ENCODE results near the gene SPECC1.
"Not testable (repeated sequence)": the region's sequence is repeated elsewhere in the genome, so short reads cannot be mapped to it uniquely, and the experiment has no call there.

Gene SPECC1

DNA sequence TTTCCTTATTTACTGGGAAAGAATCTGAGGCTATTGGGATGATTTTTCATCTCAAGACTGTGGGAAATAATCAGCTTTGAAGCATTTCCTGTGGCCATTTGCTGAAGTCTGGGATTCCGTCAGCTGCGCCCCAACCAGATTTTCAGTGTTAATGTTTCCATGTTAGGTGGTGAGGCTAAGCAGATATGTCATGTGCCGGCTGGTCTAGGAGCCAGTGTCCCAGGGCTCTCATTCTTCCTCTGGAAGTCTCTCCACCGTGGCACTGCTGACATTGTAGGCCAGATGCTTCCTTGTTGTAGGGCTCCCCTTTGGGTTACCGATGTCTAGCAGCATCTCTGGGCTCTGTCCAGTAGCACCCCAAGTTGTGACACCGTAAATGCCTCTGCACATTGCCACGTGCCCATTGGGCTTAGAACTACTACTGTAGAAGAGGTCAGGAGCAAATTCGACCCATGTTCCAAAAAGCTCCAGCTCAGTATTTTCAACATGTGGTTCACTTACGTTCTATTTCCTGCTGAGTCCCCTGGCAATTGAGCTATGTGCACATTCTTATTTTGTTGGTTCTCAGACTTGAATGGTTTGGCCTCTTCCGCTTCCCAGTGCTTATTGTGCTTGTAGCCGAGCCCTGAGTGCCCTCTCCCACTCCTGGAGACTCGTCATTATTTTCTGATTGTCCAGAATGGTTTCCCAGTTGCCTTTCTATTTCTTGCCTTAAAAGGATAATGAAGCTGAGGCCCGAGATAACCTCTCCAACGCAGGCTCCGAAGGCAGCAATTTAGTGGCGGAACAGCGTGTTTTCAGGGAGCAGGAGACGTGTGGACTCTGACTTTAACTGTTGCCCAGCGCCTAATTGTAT, 82.2 kb downstream of the SPECC1 start:
- no peak overlapping the region for H3K4me3 ChIP-seq (ENCODE audit: low read depth, low read length)

DNA sequence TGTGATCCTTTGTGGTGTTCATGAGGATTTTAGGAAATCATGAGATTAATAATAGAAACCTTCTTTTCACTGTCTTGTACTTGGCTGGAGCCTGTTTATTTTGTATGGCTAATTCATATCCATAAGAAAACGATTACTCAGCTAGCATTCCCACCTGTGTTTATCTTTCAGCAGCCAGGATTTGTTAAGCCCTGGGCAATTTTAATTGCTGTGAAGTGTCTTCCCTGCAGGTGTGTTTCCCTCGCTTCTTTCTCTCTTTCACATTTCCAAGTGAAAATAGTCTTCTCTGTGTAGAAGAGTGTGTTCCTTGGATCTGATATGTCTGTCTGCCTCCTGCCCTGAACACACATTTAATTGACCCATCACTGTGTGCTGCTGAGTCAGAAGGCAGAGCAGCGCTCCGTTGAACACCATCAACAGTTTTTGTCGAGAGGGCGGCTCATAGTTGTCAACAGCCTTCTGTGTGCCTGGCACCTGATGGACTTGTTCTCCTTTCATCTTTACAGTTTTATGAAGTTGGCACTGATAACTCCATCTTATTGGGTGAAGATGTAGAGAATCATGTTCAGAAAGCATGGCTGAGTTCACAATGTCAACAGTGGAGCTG, 83.2 kb downstream of the SPECC1 start:
- H3K4me3 ChIP-seq (ENCODE audit: low read depth, low read length), result no peak overlapping the region

DNA sequence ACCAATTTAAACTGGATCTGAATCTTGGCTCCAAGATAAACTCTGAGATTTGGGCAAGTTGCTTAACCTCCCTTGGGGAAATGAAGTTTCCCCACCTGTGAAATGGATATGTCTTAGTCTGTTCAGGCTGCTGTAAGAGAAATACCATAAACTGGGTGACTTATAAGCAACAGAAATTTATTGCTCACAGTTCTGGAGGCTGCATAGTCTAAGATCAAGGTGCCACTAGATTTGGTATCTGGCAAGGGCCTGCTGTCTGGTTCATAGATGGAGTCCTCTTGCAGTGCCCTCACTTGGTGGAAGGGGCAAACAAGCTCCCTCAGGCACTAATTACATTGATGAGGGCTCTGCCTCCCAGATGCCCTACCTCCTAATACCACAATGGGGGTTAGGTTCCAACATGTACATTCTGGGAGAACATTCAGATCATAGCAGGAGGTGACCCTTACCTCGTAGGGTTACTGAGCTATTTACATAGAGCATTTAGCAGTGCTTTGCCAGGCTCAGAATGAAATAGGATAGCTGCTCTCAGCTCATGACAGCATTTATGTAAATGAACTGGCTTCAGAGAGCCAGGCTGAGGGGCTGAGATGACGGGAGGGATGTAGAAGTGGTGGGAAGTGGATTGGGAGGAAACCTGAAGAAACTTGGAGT, 83.9 kb downstream of the SPECC1 start:
- no peak overlapping the region for H3K4me3 ChIP-seq (ENCODE audit: low read depth, low read length)

DNA sequence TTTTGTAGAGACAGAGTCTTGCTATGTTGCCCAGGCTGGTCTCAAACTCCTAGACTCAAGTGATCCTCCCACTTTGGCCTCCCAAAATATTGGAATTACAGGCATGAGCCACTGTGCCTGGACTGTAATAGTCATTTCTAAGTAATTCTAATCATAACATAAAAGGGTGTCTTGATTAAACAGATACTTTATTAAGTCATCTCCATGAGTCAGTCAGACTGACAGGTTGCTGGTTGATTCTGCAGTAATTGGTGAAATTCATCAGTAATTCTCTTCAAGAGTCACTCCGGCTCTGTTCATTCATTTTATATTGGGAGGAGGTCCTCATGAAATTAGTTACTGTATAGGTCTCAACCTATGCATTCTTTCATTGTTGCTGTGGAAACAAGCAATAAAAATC, 85.6 kb downstream of the SPECC1 start:
- no peak overlapping the region for H3K4me3 ChIP-seq (ENCODE audit: low read depth, low read length)

DNA sequence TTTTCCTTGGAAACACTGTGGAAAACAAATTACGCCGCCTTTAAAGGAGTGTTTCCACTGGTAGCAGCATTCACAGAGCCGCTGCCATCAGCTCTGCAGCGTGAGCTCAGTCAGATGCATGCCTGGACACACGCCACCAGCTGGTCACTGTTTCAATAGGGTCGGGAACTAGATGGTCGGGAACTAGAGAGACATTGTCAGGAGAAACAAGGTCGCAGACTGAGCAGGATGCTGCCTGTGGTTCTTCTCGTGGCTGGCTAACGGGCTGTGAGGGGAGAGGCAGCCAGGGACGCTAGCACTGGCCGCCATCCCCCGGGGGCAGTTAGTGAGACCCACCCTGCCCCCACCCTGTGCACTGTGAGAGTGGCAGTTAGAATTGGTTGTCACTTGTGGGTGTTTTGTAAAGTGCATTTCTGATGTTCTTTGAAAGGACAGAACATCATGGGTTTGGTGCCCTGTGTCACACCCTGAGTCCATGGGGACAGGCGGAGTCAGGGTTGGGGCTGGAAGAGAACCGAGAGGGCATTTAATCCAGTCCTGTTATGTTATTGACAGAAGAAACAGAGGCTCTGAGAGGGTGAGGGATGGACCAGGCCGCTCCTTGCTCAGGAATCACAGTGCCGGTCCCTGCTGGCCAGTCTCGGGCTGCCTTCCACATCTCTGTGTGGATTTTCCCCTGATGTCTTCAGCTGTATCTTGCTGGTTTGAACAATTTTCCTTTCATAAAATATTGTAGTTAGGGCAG, 86.3 kb downstream of the SPECC1 start:
- no peak overlapping the region for H3K4me3 ChIP-seq (ENCODE audit: low read depth, low read length)

DNA sequence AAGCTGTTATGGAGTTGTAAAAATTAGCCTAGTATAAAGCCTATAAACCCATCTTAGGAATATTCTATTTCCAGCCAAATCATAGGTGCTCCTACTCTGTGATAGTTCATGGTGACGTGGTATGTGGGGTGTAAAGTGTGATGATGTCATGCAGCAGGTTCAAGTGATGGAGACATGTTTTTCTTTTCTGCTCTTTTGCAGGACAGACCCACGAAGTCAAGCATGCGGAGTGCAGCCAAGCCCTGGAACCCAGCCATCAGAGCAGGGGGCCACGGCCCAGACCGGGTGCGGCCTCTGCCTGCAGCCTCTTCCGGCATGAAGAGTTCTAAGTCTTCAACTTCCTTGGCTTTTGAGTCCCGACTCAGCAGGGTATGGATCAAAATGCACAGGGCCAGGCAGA, 87.3 kb downstream of the SPECC1 start:
- no peak overlapping the region for H3K4me3 ChIP-seq (ENCODE audit: low read depth, low read length)

DNA sequence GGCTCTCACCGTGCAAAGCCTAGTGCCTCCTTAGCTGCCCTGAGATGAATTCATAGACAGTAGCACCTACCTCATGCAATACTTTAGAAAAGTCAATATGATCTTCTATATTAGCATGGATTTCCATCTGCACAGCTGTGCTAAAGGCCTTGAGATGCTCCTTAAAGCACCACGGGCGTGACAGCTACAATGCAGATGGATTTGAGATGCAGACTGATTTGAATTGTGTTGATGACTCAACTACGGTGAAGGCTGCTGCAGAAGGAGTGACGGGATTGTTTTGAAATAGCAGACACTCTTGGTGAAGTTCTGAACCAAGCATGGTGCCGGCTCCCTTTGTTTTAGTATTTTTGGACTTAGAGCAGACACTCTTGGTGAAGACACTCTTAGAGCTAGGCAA, 88.2 kb downstream of the SPECC1 start:
- no peak overlapping the region for H3K4me3 ChIP-seq (ENCODE audit: low read depth, low read length)

DNA sequence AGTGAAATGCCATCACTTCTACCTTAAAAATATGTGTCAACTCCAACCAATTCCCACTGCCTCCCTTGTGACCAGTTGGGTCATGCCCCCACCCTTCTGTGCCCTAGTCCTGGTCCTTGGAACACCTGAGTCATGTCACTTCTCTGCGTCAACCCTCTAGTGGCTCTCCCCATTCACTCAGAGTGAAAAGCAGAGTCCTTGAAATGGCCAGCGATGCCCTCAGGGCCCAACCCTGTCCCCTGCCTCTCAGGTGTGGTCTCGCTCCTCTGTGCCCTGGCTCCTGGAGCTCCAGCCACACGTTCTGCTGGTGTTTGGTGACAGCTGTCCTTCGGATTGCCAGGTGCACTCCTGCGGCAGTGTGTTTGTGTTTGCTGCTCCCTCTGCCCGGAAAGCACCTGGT, 89.2 kb downstream of the SPECC1 start:
- no peak overlapping the region for H3K4me3 ChIP-seq (ENCODE audit: low read depth, low read length)

DNA sequence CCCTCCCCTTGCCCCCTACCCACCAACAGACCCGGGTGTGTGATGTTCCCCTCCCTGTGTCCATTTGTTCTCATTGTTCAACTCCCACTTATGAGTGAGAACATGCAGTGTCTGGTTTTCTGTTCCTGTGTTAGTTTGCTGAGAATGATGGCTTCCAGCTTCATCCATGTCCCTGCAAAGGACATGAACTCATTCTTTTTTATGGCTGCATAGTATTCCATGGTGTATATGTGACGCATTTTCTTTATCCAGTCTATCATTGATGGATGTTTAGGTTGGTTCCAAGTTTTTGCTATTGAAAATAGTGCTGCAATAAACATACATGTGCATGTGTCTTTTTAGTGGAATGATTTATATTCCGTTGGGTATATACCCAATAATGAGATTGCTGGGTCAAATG, 91.6 kb downstream of the SPECC1 start:
- H3K4me3 ChIP-seq (ENCODE audit: low read depth, low read length), result not testable (repeated sequence)

DNA sequence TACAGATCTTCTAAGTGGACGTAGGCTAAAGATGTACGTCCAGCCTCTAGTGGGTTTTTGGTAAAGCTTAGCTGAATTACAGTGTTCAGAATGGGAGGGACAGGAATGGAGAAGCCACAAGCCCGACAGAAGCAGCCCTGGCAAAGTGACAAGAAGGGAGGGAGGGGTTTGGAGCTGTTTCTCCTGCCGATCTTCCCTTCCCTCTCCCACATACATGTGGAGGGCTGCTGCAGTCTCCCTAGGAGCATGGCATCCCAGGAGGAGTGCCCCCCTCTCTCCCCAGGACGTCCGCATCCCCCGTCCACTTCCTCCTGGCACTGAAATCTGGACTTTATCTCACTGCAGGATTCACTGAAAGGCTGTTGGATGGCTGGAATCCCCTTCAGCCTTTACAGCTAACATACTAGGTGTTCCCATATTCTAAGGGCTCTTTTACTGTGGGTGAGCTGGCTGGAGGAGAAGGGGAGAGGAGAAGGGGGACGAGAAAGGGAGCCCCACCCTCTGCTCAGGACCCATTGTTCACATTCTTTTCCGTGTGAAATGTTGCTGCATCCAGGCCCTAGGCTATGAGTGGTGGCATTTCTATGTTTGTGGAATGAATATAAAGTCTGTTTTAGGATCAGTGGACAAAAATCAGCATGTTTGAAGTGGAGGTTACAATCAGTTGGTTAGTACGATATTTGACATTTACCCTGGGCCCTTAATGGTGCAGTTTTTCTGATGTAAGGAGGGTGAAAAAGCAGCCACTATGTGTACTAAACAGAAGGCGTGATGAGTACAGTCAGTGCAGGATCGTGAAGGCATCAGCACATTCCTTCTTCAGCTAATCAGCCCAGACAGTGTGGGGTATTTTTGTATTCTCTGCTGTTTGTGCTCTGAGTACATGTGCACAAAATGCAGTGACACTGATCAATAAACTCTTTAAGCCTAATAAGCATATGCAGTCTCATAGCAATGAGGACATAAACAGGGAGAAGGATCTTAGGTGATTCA, 94.6 kb downstream of the SPECC1 start:
- H3K4me3 ChIP-seq (ENCODE audit: low read depth, low read length), result no peak overlapping the region

DNA sequence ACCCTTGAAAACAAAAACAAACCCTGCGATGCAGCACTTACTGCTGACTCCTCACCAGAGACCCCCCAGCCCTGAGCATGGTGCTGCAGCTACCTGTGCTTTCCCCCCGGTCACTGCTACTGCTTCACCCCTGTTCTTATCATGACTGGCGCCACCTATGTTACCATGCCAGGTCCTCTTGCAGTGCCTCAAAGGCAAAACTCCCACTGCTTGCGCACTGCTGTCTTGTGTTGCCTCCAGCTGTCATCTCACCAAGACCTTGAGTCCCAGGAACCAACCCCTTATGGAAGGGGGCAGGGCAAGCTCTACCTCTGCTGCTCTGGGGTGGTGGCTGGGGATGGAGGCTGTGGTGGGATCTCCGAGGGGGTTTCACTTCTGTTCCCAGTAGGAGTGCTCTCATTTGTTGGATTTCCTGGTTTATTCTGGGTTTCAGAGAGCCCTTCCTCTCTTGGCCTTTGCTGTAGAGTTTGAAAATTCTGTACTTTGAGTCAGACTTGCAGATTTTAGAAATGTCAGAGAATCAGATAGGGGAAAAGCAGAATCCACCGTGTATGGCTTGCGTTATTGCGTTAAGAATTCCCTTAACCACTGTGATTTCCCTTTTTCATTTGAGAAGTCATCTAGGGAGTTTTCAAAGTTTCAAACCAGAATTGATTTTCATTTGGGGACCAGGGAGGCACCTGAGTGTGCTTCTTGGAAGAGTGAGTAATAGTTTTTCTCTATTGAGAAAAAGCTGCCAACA, 96.6 kb downstream of the SPECC1 start:
- H3K4me3 ChIP-seq (ENCODE audit: low read depth, low read length), result no peak overlapping the region

DNA sequence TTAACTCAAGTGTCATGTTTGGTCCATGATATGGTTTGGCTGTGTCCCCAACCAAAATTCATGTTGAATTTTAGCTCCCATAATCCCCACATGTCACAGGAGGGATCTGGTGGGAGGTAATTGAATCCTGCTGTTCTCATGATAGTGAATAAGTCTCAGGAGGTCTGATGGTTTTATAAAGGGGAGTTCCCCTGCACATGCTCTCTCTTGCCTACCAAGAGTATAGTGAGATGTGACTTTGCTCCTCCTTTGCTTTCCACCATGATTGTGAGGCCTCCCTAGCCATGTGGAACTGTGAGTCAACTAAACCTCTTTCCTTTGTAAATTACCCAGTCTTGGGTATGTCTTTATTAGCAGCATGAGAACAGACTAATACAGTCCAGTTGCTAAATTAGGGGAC, 97.3 kb downstream of the SPECC1 start:
- H3K4me3 ChIP-seq (ENCODE audit: low read depth, low read length), result not testable (repeated sequence)

DNA sequence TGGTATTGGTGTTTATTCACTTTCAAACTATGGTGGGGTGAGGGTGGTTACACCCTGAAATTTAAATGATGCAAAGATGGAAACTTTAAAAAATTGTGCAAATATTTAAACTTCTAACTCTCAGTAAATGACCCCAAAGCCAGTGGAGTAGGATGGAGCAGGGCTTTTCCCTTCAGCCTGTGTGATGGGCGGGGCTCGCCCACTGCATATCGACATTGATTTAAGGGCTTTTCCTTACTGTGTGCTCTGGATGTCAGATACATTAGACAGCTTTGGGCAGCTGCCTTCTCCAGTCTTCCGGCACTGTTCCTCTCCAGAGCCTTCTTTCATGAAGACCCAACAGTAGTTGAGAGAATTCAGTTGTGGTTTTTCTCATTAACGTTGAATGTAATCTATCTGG, 99.9 kb downstream of the SPECC1 start:
- no peak overlapping the region for H3K4me3 ChIP-seq (ENCODE audit: low read depth, low read length)

DNA sequence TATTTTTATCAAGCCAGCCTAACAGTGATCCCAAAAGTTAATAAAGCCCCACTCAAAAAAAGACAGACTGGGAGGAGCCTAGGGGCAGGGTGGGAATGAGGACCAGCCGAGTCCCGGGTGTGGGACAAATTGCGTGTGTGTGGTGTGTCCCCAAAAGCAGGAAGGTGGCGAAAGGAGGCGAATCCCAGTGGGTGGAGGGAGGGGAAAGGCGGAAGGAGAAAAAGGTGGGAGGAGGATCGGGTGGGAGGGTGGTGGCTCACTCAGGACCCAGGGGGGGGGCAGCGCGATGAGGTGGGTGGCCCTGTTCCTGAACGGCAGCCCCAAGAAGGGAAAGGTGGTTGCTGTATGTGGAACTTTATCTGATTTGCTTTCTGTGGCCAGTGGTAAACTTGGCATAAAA, 102.4 kb downstream of the SPECC1 start:
- no peak overlapping the region for H3K4me3 ChIP-seq (ENCODE audit: low read depth, low read length)

DNA sequence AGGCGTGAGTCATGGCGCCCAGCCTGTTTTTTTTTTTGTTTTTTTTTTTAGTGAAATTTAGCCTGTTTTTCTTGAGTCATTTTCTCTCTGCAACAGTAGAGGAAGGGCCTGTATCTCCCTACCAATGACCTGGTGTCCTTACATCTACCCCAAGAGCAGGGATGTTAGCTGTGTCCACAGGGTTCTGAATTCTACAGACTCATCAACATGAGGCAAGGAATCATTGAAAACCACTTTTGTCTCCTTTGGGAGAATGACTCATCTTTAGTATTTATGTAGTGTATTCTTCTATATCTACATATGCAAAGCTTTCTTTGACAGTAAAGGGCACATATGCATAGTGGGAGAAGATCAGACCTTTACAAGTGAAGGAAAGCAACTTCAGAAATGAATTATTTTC, 105.3 kb downstream of the SPECC1 start:
- H3K4me3 ChIP-seq (ENCODE audit: low read depth, low read length), result no peak overlapping the region

DNA sequence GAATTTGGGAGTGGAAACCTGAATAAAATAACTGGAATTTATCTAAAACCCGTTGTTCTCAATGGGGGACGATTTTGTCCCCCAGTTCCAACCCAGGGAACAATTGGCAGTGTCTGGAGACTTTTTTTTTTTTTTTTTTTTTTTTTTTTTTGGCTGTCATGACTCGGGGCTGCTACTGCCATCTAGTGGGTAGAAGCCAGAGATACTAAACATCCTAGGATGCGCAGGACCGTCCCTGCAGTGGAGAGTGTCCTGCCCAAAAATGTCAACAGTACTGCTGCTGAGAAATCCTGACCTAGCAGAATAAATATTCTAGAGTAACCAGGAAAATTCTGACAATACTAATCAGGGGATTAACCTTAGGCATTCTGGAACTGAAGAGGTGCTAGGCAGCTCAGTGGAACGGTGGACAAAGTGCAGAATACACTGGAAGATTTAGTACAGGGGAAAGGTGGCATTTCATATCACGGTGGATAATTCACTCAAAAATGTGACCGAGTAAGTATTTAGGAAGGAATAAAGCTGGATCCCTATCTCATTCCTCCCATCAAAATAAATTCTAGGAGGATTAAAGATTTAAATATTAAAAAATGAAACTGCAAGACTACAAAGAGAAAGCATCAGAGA, 107.6 kb downstream of the SPECC1 start:
- H3K4me3 ChIP-seq (ENCODE audit: low read depth, low read length), result no peak overlapping the region

DNA sequence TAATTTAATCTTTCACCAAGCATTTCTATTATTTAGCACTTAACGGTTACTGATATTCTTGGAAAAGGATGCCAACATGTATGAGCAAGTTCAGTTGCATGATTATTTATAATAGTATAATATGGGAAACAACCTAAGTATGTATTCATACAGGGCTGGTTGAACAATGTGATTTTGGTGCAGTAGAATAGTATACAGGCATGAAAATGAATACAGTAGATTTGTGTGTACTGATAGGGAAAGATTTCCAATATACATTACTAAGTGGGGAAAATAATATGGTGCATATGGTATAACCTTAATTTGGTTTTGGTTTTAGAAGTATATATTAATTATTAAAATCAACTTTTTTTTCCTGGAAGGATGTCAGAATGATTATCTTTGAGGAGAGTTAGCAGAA, 109.1 kb downstream of the SPECC1 start:
- H3K4me3 ChIP-seq (ENCODE audit: low read depth, low read length), result no peak overlapping the region

DNA sequence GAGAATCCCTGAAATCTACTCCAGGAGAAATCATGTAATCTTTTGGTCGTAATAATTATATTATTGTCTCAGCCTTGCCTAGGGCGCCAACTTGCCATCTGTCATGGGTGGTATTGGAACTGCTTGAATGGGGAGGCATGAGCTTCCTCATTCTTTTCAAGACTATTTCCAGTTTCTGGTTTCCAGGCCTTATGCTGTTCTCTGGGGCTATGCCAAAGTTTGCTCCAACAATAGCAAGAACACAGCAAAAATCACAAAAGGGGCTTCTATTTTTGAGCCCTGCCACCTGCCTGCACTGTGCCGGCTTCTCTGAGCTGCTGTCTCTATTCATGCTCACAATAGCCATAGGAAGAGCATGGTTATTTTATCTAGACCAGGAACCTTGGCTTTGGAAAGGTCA, 111.7 kb downstream of the SPECC1 start:
- no peak overlapping the region for H3K4me3 ChIP-seq (ENCODE audit: low read depth, low read length)

All from iPS-11a (cell line).